Loucy (cell line): Measurements from ENCODE around the gene TMEM164.

Experiments
- EZH2phosphoT487 ChIP-seq: fragments of 200-600 bp; IDR thresholded peaks from 2 replicates; pipeline ENCODE4 v1.6.1; 2018; ENCODE audit warnings: antibody characterized with exemption, mild to moderate bottlenecking, moderate library complexity, borderline replicate concordance
- TF ChIP-seq, protein P1 (sequence below): fragments of 200-600 bp; sonication (generic); conservative IDR thresholded peaks from 2 replicates; pipeline ENCODE4 v1.5.1; 2014; ENCODE audit warnings: mild to moderate bottlenecking, antibody characterized with exemption, low read length

DNA sequence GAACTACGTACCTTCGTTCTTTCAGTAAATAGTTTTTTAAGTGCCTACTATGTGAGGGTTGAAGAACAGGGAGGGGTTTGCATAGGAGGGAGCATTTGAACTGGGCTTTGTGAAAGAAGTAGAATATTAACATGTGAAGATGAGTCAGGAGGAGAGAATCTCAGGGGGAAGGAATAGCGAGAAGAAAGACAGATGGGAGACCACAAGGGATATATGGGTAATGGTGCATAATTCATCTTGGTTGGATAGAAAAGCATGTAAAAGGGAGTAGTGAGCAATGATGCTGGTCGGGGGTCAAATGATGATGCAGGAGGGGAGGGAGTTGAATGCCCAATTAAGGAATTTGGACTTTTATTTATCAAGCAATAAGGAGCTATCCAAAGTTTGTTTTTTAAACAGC lies 52.7 kb downstream of the TMEM164 start:
- TF ChIP-seq, protein P1, sequence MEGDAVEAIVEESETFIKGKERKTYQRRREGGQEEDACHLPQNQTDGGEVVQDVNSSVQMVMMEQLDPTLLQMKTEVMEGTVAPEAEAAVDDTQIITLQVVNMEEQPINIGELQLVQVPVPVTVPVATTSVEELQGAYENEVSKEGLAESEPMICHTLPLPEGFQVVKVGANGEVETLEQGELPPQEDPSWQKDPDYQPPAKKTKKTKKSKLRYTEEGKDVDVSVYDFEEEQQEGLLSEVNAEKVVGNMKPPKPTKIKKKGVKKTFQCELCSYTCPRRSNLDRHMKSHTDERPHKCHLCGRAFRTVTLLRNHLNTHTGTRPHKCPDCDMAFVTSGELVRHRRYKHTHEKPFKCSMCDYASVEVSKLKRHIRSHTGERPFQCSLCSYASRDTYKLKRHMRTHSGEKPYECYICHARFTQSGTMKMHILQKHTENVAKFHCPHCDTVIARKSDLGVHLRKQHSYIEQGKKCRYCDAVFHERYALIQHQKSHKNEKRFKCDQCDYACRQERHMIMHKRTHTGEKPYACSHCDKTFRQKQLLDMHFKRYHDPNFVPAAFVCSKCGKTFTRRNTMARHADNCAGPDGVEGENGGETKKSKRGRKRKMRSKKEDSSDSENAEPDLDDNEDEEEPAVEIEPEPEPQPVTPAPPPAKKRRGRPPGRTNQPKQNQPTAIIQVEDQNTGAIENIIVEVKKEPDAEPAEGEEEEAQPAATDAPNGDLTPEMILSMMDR, result no peak
- no peak for TF ChIP-seq EZH2phosphoT487
